HepG2 (cell line): Measurements from ENCODE around the gene NPBWR2. TPM values are rescaled to one million over a fixed set of nuclear protein-coding genes. Genes with fewer than 3 reads are reported as not detected.

ENCODE experiments used
- ATAC-seq: fragments of 200-7000 bp; cut with Tn5 transposase; 3 replicates; pipeline ENCODE4 v1.9.1; 2020; ENCODE audit warnings: mild to moderate bottlenecking, moderate library complexity
- BruUV-seq: library from RNA; stranded (reverse); fragments of 400-500 nt; replicated peaks from 2 replicates; lab custom pipeline; 2021; lab: Mats Ljungman, UMichigan
- CTCF ChIA-PET: fragments of 300-600 bp; formaldehyde crosslinking; extraction: SDS; loops from one replicate; lab custom pipeline; 2021; ENCODE audit warnings: low total read pairs, inconsistent platforms, low intra/inter-chr PET ratio; lab: Yijun Ruan, JAX
- POLR2A ChIA-PET: fragments of 350-600 bp; sonication (Branson Sonifier 250); formaldehyde crosslinking; loops from one replicate; lab custom pipeline; 2020; ENCODE audit warnings: antibody characterized with exemption, inconsistent platforms; lab: Yijun Ruan, JAX
- DNase-seq: peaks from one replicate; pipeline ENCODE4 v3.0.0-alpha.2; 2015; ENCODE audit warnings: low spot score
- FAIRE-seq: peaks from 3 replicates; lab custom pipeline; 2011; peaks lifted over from hg19 to GRCh38; lab: Jason Lieb, UNC
- H2AFZ ChIP-seq: one replicate; pipeline ENCODE4 v1.6.1; 2011; ENCODE audit warnings: low read length, inconsistent platforms
- H3K27ac ChIP-seq: fragments of 300-600 bp; 3 replicates; pipeline ENCODE4 v1.8.0; 2011; ENCODE audit warnings: mixed run types, mild to moderate bottlenecking, mixed read lengths, low read length, inconsistent platforms; ENCODE audit not compliant: insufficient read depth; ENCODE audit errors: extremely low read length
- H3K27me3 ChIP-seq, 2 experiments: fragments of 200-600 bp in 1 of 2; 2 replicates in 1 of 2; 3 replicates in 1 of 2; pipeline versions ENCODE4 v1.6.0 to v1.8.0; 2011; ENCODE audit warnings: low read length in 2 of 2, mild to moderate bottlenecking in 2 of 2, moderate library complexity in 2 of 2, inconsistent platforms in 1 of 2; ENCODE audit not compliant: insufficient read depth in 2 of 2, control insufficient read depth in 1 of 2
- H3K36me3 ChIP-seq, 2 experiments: fragments of 200-600 bp in 1 of 2; replicated peaks in 1 of 2; 2 replicates in 1 of 2; 3 replicates in 1 of 2; pipeline versions ENCODE4 v1.5.1 to v1.8.0; 2011; ENCODE audit warnings: low read length in 2 of 2, inconsistent platforms in 1 of 2; ENCODE audit not compliant: insufficient read depth in 2 of 2, control insufficient read depth in 1 of 2
- H3K4me1 ChIP-seq: 2 replicates; pipeline ENCODE4 v1.5.1; 2012; ENCODE audit warnings: low read length, inconsistent platforms; ENCODE audit not compliant: insufficient read depth
- H3K4me2 ChIP-seq: 2 replicates; pipeline ENCODE4 v1.6.0; 2011; ENCODE audit warnings: low read depth, low read length, inconsistent platforms
- H3K4me3 ChIP-seq, 3 experiments: fragments of 200-600 bp in 1 of 3; sonication (generic), shearing (Covaris generic) in 1 of 3; replicated peaks in 1 of 3; 2 replicates each; pipeline ENCODE4 v1.5.1; 2011 to 2016; ENCODE audit warnings: low read length in 3 of 3, inconsistent platforms in 2 of 3, low read depth in 2 of 3, mild to moderate bottlenecking in 2 of 3, control low read depth in 1 of 3, mixed read lengths in 1 of 3; ENCODE audit not compliant: insufficient read depth in 1 of 3
- H3K79me2 ChIP-seq: one replicate; pipeline ENCODE4 v1.6.1; 2011; ENCODE audit warnings: low read length, inconsistent platforms; ENCODE audit not compliant: insufficient read depth
- H3K9ac ChIP-seq: 2 replicates; pipeline ENCODE4 v1.6.0; 2011; ENCODE audit warnings: mild to moderate bottlenecking, low read depth, low read length, inconsistent platforms; ENCODE audit not compliant: insufficient read depth
- H3K9me3 ChIP-seq: 2 replicates; pipeline ENCODE4 v1.5.1; 2012; ENCODE audit warnings: mild to moderate bottlenecking, low read length
- H4K20me1 ChIP-seq: 2 replicates; pipeline ENCODE4 v1.6.0; 2011; ENCODE audit warnings: inconsistent platforms, mild to moderate bottlenecking, low read length, moderate library complexity; ENCODE audit not compliant: insufficient read depth
- HNF4G ChIP-seq, 2 experiments: sonication (generic) in 1 of 2; formaldehyde crosslinking in 1 of 2; IDR thresholded peaks; 2 replicates each; pipeline versions ENCODE4 v1.4.0 to v1.6.1; 2011 to 2020; ENCODE audit warnings: borderline replicate concordance in 2 of 2, low read depth in 2 of 2, mild to moderate bottlenecking in 2 of 2, low read length in 1 of 2, missing genetic modification reagents in 1 of 2, moderate library complexity in 1 of 2
- MATR3 ChIP-seq: sonication (generic); formaldehyde crosslinking; IDR thresholded peaks from 2 replicates; pipeline ENCODE4 v1.4.0; 2020; ENCODE audit warnings: missing genetic modification reagents
- NFIC ChIP-seq: IDR thresholded peaks from 2 replicates; pipeline ENCODE4 v1.6.1; 2012; ENCODE audit warnings: mild to moderate bottlenecking, low read length, inconsistent platforms
- SRY ChIP-seq: sonication (generic); formaldehyde crosslinking; IDR thresholded peaks from 2 replicates; pipeline ENCODE4 v1.8.0; 2022; ENCODE audit warnings: mild to moderate bottlenecking, missing genetic modification reagents
- ZMAT3 ChIP-seq: sonication (generic); formaldehyde crosslinking; conservative IDR thresholded peaks from 2 replicates; pipeline ENCODE4 v1.7.0; 2021; ENCODE audit warnings: missing genetic modification reagents
- ZNF121 ChIP-seq: sonication (generic); formaldehyde crosslinking; IDR thresholded peaks from 2 replicates; pipeline ENCODE4 v1.5.0; 2020; ENCODE audit warnings: mild to moderate bottlenecking, missing genetic modification reagents
- ZNF547 ChIP-seq: sonication (generic); formaldehyde crosslinking; IDR thresholded peaks from 2 replicates; pipeline ENCODE4 v1.5.1; 2020; ENCODE audit warnings: mild to moderate bottlenecking, missing genetic modification reagents
- ZNF605 ChIP-seq: sonication (generic); formaldehyde crosslinking; IDR thresholded peaks from 2 replicates; pipeline ENCODE4 v1.8.0; 2022; ENCODE audit warnings: mild to moderate bottlenecking, missing genetic modification reagents
- ZNF619 ChIP-seq: sonication (generic); formaldehyde crosslinking; IDR thresholded peaks from 2 replicates; pipeline ENCODE4 v1.4.0; 2020; ENCODE audit warnings: mild to moderate bottlenecking, missing genetic modification reagents
- ZNF768 ChIP-seq: sonication (generic); formaldehyde crosslinking; IDR thresholded peaks from 2 replicates; pipeline ENCODE4 v1.4.0; 2020; ENCODE audit warnings: missing genetic modification reagents
- ZNF776 ChIP-seq: sonication (generic); formaldehyde crosslinking; IDR thresholded peaks from 2 replicates; pipeline ENCODE4 v1.4.0; 2020; ENCODE audit warnings: mild to moderate bottlenecking, missing genetic modification reagents
- ZSCAN12 ChIP-seq: sonication (generic); formaldehyde crosslinking; IDR thresholded peaks from 2 replicates; pipeline ENCODE4 v1.9.0; 2021; ENCODE audit warnings: mild to moderate bottlenecking, missing genetic modification reagents
- WGBS: methylation state at CpG from one replicate; pipeline ENCODE4 v1.1.6; 2017; ENCODE audit warnings: low lambda C conversion rate; 5-methylcytosine and 5-hydroxymethylcytosine counted together
- in situ Hi-C: cut with HindIII; loops from 2 replicates; pipeline ENCODE4 v1.10.0; 2017; ENCODE audit warnings: low pct_unique_long_range_greater_than_20kb; ENCODE audit not compliant: extremely low pct_ligation_motif_present
- intact Hi-C: fragments of 100-400 bp; cut with micrococcal nuclease; formaldehyde crosslinking; loops from one replicate; pipeline ENCODE4 v1.10.0; 2022; ENCODE audit not compliant: unreplicated experiment
- polyA plus RNA-seq, 8 experiments: library from polyadenylated mRNA; depleted of rRNA in 3 of 8; stranded (reverse) in 7 of 8; unstranded in 1 of 8; fragments of >200 nt; fragmentation: Illumina TruSeq in 4 of 8; extraction: Trizol in 4 of 8; gene quantifications; 2 replicates each; pipeline versions ENCODE4 v1.2.1 to v1.2.3, GENCODE V29; 2011 to 2016; ENCODE audit warnings: low read depth in 4 of 8, missing spikeins in 1 of 8, mixed read lengths in 1 of 8; ENCODE audit not compliant: insufficient read depth in 1 of 8
- total RNA-seq, 5 experiments: library from RNA; depleted of rRNA; stranded (reverse); fragments of >200 nt; fragmentation: Illumina TruSeq; extraction: Trizol; gene quantifications; 2 replicates each; pipeline ENCODE4 v1.2.3, GENCODE V29; 2016; ENCODE audit warnings: low read depth in 1 of 5
- TF ChIP-seq, protein P1 (sequence below): sonication (generic); formaldehyde crosslinking; IDR thresholded peaks from 2 replicates; pipeline ENCODE4 v1.4.0; 2020; ENCODE audit warnings: mild to moderate bottlenecking, missing genetic modification reagents
- TF ChIP-seq, protein P2 (sequence below): sonication (generic); formaldehyde crosslinking; IDR thresholded peaks from 2 replicates; pipeline ENCODE4 v1.9.0; 2021; ENCODE audit warnings: missing genetic modification reagents, mild to moderate bottlenecking, borderline replicate concordance

Gene NPBWR2
- total and polyA plus RNA-seq, 2 of the 13 experiments (the other 11 are each of a cell fraction or from before 2014, with no cell fraction given) = not detected

DNA sequence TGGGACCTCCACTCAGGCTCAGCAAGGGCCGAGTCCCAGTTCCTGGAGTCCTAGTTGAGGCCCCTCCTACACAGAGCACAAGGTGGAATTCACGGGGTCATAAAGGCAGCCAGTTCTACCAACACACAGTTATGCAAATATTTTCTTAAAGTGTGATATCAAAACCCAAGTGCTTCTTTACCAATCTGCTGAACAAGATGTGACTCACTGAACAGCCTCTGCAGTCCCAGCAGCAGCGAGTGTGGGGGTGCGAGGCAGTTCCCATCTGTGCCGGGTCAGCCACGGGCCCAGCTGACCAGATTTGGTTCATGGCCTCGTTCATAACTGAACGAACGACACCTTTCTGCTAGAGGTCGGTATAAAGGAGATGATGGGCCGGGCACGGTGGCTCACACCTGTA is 48.8 kb downstream of the NPBWR2 start:
- Histone ChIP-seq H3K79me2 (no peaks in the 10 kb centered on the region), H3K4me3 (0 out of 6 replicates have a peak overlapping the region, but pooled peaks of 1 of the 3 experiments have one; percentile 69), H4K20me1 (0 out of 2 replicates have a peak, but pooled peaks cover under 1% of the 10 kb centered on the region), H3K27me3 (no peaks in the 10 kb centered on the region; a peak in 1 of 5 replicates), H3K27ac (no peak overlapping the region), H3K36me3 (no peaks in the 10 kb centered on the region), H3K4me2 (no peak overlapping the region), H3K9me3 (no peaks in the 10 kb centered on the region), H3K4me1 (peaks cover 69% of the 10 kb centered on the region), H3K9ac (no peak overlapping the region), H2AFZ (no peak overlapping the region)
- 77% methylated on average over 12 of the region's 12 CpGs for WGBS
- no TSS peak for BruUV-seq
- ATAC-seq (no peak), DNase-seq (no peak), FAIRE-seq (no peak)
- in situ Hi-C loops = loop anchor here (5.0 kb wide), 1 partner anchor 81 kb away; the partner anchor contains the start of gene SAMD10
- POLR2A ChIA-PET = interaction anchor here (0.7 to 4.6 kb wide), 5 partner anchors 8 to 78 kb away, joined by 3 to 41 read pairs (median 4); partner anchors contain the start of genes C20orf204 and PRPF6
- CTCF ChIA-PET = interaction anchor here (1.2 to 3.7 kb wide), 2 partner anchors 78 to 102 kb away, joined by 3 to 33 read pairs; partner anchors contain the start of genes PRPF6, SAMD10 and UCKL1
- intact Hi-C loops = no loop called here
- TF ChIP-seq NFIC = no peak
- no peak for TF ChIP-seq ZNF547
- TF ChIP-seq, protein P1, sequence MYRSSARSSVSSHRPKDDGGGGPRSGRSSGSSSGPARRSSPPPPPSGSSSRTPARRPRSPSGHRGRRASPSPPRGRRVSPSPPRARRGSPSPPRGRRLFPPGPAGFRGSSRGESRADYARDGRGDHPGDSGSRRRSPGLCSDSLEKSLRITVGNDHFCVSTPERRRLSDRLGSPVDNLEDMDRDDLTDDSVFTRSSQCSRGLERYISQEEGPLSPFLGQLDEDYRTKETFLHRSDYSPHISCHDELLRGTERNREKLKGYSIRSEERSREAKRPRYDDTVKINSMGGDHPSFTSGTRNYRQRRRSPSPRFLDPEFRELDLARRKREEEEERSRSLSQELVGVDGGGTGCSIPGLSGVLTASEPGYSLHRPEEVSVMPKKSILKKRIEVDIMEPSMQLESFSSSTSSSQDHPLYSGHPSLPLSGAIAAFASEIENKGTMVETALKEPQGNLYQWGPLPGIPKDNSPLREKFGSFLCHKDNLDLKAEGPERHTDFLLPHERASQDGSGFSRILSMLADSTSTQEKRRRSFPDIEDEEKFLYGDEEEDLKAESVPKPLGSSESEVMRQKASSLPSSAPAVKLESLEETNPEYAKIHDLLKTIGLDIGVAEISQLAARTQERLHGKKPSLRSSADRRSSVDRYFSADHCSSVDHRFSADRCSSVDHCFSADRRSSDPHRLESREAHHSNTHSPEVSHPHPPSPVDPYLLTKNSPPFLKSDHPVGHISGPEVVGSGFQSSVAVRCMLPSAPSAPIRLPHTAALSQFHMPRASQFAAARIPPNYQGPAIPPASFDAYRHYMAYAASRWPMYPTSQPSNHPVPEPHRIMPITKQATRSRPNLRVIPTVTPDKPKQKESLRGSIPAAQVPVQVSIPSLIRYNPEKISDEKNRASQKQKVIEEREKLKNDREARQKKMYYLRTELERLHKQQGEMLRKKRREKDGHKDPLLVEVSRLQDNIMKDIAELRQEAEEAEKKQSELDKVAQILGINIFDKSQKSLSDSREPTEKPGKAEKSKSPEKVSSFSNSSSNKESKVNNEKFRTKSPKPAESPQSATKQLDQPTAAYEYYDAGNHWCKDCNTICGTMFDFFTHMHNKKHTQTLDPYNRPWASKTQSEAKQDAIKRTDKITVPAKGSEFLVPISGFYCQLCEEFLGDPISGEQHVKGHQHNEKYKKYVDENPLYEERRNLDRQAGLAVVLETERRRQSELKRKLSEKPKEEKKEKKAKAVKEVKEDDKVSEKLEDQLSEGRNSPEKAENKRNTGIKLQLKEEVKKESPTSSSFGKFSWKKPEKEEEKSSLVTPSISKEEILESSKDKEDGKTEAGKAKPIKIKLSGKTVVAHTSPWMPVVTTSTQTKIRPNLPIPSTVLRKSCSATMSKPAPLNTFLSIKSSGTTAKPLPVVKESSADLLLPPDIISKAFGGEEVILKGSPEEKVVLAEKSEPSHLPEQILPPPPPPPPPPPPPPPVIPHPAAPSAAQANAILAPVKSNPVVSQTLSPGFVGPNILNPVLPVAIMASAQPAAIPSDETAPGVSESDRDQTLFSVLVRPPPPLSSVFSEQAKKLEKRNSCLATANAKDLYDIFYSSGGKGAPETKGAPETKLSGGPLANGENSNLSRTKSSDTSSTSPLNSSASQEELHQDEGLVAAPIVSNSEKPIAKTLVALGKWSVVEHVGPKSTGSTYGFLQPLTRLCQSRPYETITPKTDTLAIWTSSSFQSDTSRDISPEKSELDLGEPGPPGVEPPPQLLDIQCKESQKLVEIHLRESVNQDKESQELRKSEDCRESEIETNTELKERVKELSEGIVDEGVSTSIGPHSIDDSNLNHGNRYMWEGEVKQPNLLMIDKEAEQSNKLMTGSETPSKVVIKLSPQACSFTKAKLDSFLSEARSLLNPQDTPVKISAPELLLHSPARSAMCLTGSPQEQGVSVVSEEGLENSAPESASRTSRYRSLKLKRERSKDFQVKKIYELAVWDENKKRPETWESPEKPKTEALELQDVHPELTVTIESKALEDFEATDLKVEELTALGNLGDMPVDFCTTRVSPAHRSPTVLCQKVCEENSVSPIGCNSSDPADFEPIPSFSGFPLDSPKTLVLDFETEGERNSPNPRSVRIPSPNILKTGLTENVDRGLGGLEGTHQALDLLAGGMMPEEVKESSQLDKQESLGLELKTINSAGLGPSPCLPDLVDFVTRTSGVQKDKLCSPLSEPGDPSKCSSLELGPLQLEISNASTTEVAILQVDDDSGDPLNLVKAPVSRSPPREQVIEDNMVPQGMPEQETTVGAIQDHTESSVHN = 0 out of 2 replicates have a peak, but pooled peaks have one; percentile 51
- TF ChIP-seq ZNF619 (CRISPR knock-in tag) = no peak
- TF ChIP-seq ZNF605 (CRISPR knock-in tag) = no peak
- TF ChIP-seq HNF4G (IDR thresholded peaks at IDR 0.05; ENCODE audit: borderline replicate concordance, low read depth, low read length) = no peak
- no peak for TF ChIP-seq HNF4G (CRISPR knock-in tag; IDR thresholded peaks at IDR 0.05; ENCODE audit: borderline replicate concordance, low read depth)
- TF ChIP-seq ZMAT3 = no peak
- 0 out of 2 replicates have a peak, but pooled peaks have one; percentile 61 for TF ChIP-seq ZNF776 (CRISPR knock-in tag)
- no peak for TF ChIP-seq ZSCAN12 (CRISPR knock-in tag)
- no peak for TF ChIP-seq ZNF121
- TF ChIP-seq, protein P2, sequence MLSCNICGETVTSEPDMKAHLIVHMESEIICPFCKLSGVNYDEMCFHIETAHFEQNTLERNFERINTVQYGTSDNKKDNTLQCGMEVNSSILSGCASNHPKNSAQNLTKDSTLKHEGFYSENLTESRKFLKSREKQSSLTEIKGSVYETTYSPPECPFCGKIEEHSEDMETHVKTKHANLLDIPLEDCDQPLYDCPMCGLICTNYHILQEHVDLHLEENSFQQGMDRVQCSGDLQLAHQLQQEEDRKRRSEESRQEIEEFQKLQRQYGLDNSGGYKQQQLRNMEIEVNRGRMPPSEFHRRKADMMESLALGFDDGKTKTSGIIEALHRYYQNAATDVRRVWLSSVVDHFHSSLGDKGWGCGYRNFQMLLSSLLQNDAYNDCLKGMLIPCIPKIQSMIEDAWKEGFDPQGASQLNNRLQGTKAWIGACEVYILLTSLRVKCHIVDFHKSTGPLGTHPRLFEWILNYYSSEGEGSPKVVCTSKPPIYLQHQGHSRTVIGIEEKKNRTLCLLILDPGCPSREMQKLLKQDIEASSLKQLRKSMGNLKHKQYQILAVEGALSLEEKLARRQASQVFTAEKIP (CRISPR knock-in tag) = no peak
- TF ChIP-seq MATR3 (CRISPR knock-in tag) = no peak
- 0 out of 2 replicates have a peak, but pooled peaks have one; percentile 48 for TF ChIP-seq SRY (CRISPR knock-in tag)
- no peak for TF ChIP-seq ZNF768 (CRISPR knock-in tag)
